KOPT-K1 (cell line): ENCODE results near the gene VILL.
"Not testable (repeated sequence)": the region's sequence is repeated elsewhere in the genome, so short reads cannot be mapped to it uniquely, and the experiment has no call there.

ENCODE experiments used
- H3K27ac ChIP-seq: fragments of 200-600 bp; sonication (generic); 2 replicates; pipeline ENCODE4 v1.5.1; 2016; ENCODE audit warnings: antibody characterized with exemption, mild to moderate bottlenecking, low read depth, low read length; ENCODE audit not compliant: poor library complexity, severe bottlenecking
- H3K36me3 ChIP-seq: fragments of 200-600 bp; sonication (generic); 2 replicates; pipeline ENCODE4 v1.5.1; 2017; ENCODE audit warnings: antibody characterized with exemption, mild to moderate bottlenecking, low read length, moderate library complexity; ENCODE audit not compliant: insufficient read depth
- H3K9me3 ChIP-seq: fragments of 200-600 bp; sonication (generic); 2 replicates; pipeline ENCODE4 v1.5.1; 2017; ENCODE audit warnings: antibody characterized with exemption, low read length, mild to moderate bottlenecking; ENCODE audit not compliant: insufficient read depth, poor library complexity, severe bottlenecking

Gene VILL

DNA sequence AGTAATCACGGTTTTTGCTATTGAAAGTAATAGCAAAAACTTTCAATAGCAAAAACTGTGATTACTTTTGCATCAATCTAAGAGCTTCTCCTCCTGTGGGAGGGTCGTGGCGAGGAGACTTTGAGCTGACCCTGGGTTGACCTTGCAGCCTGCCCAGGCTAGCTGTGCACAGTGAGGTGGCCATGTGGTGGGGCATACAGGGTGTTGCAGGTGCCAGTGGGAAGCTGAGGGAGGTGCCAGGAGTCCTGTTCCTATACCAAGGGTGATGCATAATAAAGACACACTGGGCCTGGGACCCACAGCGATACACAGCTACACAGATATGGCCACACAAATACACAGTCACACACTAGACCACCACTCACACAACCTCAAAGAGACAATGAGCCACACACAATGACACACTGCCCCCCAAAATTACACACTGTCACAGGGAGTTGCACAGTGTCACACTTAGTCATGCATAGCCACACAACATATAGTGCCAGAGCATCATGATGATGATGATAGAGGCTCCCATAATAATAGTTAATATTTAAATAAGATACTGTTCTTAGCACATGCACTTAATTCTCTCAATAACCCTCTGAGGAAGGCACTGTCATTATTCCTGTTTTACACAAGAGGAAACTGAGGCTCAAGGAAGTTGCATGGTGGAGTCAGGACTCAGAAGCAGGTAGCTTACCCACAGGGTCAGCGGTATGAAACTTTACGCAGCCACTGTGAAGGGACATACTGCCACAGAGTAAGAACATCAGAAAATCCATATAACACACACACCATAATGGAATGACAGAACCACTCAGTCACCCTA is 32.5 kb downstream of the VILL start:
- H3K36me3 ChIP-seq = no peaks in the 10 kb centered on the region
- no peaks in the 10 kb centered on the region for H3K9me3 ChIP-seq
- H3K27ac ChIP-seq = no peak overlapping the region

DNA sequence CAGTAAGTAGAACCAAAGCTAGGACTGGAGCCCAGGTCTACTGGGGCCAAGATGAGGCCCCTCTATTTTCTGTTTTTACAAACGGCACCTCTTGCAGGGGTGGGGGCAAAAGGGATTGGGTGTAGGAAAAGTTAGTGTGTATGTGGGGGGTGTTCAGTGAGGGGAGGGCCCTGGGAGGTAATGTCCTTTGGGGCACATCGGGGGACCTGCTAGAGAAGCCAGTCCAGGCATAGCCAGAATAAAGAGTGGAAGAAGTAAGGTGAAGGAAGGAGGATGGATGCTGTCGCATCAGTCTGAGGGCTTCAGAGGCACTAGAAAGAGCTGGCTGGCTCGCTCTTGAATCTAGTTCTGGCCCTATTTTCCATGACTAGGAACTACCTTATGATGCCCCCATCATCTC is 36.3 kb downstream of the VILL start:
- Histone ChIP-seq H3K9me3 (no peaks in the 10 kb centered on the region), H3K36me3 (no peaks in the 10 kb centered on the region), H3K27ac (no peak overlapping the region)

- Histone ChIP-seq H3K36me3 (no peaks in the 10 kb centered on the region), H3K9me3 (no peaks in the 10 kb centered on the region), H3K27ac (no peak overlapping the region)
These were observed 37.2 kb downstream of the VILL start for GRCh38 chr3:38027466-38028465.

DNA sequence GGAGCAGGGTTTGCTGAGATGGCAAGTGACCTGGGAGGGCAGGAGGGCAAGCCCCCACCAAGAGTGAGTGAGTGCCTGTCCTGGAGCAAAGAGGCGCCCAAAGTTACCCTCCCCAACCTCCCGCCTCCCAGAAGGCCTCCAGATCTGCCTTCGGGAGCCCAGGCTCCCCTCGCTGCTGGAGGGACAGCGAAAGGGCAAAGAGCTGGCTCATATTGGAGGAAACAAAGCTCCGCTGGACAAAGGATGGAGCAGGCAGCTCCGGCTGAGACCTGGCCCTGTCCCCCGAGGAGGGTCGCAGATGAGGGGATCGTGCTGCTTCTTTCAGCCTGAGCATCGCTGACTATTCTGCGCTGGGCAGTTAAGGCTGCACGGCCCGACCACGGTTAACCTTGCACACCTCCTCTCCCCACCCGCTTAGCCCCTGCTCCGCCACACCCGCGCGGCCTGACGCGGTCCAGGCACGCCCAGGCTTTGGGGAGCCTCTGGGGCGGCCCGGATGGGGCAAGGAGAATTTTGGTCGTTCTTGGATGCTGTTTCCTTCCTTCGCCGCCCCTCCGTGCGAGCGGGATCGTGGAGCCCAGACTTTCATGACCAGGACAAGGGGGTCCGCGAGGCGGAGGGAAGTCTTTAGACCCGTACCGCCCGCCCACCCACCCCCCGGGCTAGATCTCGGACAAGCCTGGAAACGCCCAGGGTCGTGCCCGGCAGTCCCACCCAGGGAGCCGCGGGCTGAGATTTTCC is 38.2 kb downstream of the VILL start:
- no peaks in the 10 kb centered on the region for H3K9me3 ChIP-seq
- no peak overlapping the region for H3K27ac ChIP-seq
- no peaks in the 10 kb centered on the region for H3K36me3 ChIP-seq

DNA sequence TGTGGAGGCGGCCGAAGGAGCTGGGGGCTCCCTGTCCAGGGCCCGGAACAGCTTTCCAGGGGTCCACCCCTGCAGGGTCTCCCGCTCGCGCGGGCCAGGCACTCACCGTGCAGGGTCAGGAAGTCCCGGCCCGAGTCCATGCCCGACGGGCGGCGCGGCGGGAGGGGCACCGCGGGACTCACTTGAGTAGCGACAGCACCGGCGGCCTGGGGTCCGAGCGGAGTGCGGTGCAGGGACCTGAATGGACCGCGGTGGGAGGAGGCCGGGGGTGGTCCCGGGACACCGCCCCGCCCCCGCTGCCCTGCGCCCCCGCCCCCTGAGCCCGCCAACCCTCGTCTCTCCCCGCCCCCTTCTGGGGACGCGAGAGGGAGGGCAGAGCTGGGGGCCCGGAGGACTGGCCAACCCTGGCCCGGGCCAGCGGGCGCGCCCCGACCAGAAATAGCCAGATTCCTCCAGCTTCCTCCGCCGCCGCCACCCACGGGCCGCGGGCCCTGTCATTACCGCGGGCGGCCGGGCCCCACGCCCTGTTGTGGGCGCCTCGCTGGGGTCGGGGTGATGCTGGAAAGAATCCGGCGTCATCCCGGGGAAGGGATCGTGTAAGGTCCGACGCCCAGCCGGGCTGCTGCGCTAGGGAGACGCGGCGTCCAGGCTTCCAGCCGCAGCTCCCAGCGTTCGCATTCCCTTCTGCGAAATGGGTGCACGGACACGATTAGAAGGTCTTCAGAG is 39.0 kb downstream of the VILL start, which contains the start of gene PLCD1:
Gene PLCD1, minus strand, starts transcription at position 243 of the 726 bp plus-strand sequence. Its CDS starts 103 bp downstream, at position 140.
- Histone ChIP-seq H3K27ac (no peak within 1 kb of the TSS), H3K36me3 (no peaks in the 10 kb centered on the region), H3K9me3 (no peaks in the 10 kb centered on the region)

DNA sequence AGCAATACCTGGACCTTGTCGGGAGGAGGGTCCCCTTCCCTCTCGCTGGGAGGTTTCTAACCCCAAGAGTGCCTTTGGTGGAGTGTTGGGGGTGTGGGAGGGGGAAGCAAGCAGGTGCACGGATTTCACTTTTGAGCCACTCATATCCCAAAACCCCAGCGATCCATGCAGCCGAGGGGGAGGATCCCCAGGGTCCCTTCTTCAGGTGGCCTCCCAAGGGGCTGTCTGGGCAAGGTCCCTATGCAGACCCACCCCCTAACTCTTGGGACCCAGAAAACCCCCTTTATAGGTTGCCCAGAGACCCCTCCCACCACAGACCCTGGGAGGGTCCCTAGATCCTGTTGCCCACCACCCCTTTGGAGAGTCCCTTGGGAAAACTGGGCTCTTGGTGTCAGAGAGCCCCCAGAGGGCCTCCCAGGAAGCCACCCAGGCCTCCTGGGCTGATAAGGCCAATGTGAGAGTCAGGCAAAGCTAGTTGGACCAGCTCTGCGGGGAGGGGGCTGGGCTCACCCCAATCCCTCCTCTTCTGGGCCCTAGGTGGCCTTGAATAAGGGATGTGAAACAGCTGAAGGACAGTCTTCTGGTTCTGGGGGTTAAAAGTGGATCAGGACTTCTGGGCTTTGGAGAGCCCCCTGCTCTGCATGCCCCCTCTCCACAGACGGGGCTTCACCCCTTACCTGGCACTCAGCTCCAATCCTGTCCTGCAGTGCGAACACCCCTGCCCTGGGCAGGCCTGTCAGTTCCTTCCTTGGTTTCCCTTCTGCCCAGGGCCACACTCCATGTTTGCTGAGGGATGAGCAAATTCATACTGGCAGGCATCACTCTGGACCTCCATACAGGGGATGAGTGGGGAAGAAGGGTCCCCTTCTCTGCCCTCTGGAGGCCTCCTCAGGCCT is 39.8 kb downstream of the VILL start:
- Histone ChIP-seq H3K36me3 (no peaks in the 10 kb centered on the region), H3K9me3 (no peaks in the 10 kb centered on the region), H3K27ac (no peak overlapping the region)

GRCh38 chr3:38031022-38031994 is 40.7 kb downstream of the VILL start:
- Histone ChIP-seq H3K9me3 (no peaks in the 10 kb centered on the region), H3K36me3 (no peaks in the 10 kb centered on the region), H3K27ac (no peak overlapping the region)

- Histone ChIP-seq H3K9me3 (no peaks in the 10 kb centered on the region), H3K36me3 (no peaks in the 10 kb centered on the region), H3K27ac (no peak overlapping the region)
These were observed 41.8 kb downstream of the VILL start for GRCh38 chr3:38032328-38032865.

GRCh38 chr3:38033586-38033985 is 43.0 kb downstream of the VILL start:
- not testable (repeated sequence) for H3K27ac ChIP-seq, H3K9me3 ChIP-seq, H3K36me3 ChIP-seq

DNA sequence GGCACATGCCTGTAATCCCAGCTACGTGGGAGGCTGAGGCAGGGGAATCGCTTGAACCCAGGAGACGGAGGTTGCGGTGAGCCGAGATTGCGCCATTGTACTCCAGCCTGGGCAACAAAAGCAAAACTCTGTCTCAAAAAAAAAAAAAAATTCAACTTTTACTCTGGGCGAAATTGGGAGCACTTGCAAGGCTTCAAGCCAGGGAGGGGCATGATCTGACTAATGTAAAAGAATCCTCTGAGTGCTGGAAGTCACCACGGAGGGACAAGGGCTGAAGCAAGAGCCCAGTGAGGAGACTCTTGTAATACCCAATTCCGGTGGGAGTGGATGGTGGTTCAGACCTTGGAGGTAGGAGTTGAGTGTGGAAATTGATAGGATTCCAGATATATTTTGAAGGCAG is 43.7 kb downstream of the VILL start:
- not testable (repeated sequence) for H3K36me3 ChIP-seq, H3K27ac ChIP-seq, H3K9me3 ChIP-seq

DNA sequence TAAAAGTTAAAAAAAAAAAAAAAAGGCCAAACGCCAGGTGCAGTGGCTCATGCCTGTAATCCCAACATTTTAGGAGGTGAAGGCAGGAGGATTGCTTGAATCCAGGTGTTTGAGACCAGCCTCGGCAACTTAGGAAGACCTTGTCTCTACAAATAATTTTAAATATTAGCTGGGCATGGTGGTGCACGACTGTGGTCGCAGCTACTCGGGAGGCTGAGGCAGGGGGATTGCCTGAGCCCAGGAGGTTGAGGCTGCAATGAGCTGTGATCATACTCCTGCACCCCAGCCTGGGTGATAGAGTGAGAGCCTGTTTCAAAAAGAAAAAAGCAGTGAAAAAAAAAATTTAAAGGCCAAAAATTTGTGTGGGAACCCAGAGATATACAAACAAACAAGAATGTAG is 45.7 kb downstream of the VILL start:
- H3K36me3 ChIP-seq = no peaks in the 10 kb centered on the region
- H3K27ac ChIP-seq = no peak overlapping the region
- no peaks in the 10 kb centered on the region for H3K9me3 ChIP-seq

GRCh38 chr3:38036906-38037305 is 46.3 kb downstream of the VILL start:
- H3K36me3 ChIP-seq = no peaks in the 10 kb centered on the region
- H3K9me3 ChIP-seq = no peaks in the 10 kb centered on the region
- no peak overlapping the region for H3K27ac ChIP-seq
